Measurements from ENCODE around the gene PTEN.

The PTEN gene

DNA sequence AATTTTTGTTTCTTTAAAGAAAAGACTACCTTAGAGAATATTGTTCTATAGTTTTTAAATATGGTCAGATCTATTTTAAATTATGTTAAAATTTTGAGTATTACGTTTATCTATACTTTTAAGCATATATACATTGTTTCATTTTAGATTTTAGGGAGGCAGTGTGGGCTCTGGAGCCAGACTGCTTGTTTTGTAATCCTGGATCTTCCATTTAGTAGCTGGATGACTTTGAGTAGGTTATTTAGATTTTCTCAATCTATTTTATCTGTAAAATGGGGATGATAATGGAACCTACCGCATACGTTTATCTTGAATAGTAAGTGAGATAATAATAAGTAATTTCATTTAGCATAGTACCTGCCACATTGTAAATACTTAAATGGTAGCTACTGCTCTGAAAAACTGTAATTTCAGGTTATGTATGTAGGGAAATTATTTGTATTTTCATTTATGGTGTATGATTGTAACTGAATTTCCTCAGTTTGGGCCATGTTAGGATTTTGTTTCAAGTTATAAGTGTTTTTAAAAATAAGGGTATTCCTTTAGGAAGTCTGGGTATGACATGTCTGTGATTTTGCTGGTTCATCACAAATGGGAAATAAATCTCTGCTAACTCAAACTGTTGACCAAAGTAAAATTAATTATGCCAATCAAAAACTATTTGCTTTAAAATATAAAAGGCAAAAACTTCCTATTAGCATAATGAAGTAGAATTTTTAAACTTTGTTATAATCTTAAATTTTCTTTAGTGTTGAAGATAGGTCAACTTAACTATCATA, 6.5 kb downstream of the PTEN start:
- H2AFZ ChIP-seq (ENCODE audit: low read length): no peak overlapping the region
- peak overlapping the region; percentile 74 for H3K4me3 ChIP-seq (ENCODE audit: low read length, poor library complexity, severe bottlenecking)
- 0 out of 2 replicates have a peak, but pooled peaks cover 9% of the 10 kb centered on the region for H3F3A ChIP-seq (ENCODE audit: low read depth)
- peaks cover 8% of the 10 kb centered on the region for H3K27me3 ChIP-seq (ENCODE audit: insufficient read depth, low read length, poor library complexity, severe bottlenecking)
- peak overlapping the region; percentile 96 for H3K9ac ChIP-seq (ENCODE audit: low read depth, low read length, poor library complexity, severe bottlenecking)
- peaks cover 65% of the 10 kb centered on the region for H4K20me1 ChIP-seq (ENCODE audit: insufficient read depth, low read length, poor library complexity, severe bottlenecking)
- H3K9me2 ChIP-seq (replicated peaks; ENCODE audit: low read depth, low read length): no peaks in the 10 kb centered on the region
- peaks cover 13% of the 10 kb centered on the region for H3K36me3 ChIP-seq (ENCODE audit: insufficient read depth, low read length)
- peaks cover 100% of the 10 kb centered on the region for H3K79me2 ChIP-seq (ENCODE audit: insufficient read depth, low read length)
- peak overlapping the region; percentile 85 for H3K4me2 ChIP-seq (ENCODE audit: low read depth, low read length, poor library complexity, severe bottlenecking)
- H3K9me3 ChIP-seq (ENCODE audit: insufficient read depth, low read depth, low read length): peaks cover under 1% of the 10 kb centered on the region; the same call in 1 of the 2 replicates
- peaks cover 61% of the 10 kb centered on the region for H3K4me1 ChIP-seq (ENCODE audit: insufficient read depth, low read length, poor library complexity, severe bottlenecking)
- TF ChIP-seq EZH2phosphoT487 (IDR thresholded peaks at IDR 0.05; ENCODE audit: borderline replicate concordance): no peak
- TF ChIP-seq, protein P1, sequence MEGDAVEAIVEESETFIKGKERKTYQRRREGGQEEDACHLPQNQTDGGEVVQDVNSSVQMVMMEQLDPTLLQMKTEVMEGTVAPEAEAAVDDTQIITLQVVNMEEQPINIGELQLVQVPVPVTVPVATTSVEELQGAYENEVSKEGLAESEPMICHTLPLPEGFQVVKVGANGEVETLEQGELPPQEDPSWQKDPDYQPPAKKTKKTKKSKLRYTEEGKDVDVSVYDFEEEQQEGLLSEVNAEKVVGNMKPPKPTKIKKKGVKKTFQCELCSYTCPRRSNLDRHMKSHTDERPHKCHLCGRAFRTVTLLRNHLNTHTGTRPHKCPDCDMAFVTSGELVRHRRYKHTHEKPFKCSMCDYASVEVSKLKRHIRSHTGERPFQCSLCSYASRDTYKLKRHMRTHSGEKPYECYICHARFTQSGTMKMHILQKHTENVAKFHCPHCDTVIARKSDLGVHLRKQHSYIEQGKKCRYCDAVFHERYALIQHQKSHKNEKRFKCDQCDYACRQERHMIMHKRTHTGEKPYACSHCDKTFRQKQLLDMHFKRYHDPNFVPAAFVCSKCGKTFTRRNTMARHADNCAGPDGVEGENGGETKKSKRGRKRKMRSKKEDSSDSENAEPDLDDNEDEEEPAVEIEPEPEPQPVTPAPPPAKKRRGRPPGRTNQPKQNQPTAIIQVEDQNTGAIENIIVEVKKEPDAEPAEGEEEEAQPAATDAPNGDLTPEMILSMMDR (conservative IDR thresholded peaks at IDR 0.05; ENCODE audit: low read length): no peak

DNA sequence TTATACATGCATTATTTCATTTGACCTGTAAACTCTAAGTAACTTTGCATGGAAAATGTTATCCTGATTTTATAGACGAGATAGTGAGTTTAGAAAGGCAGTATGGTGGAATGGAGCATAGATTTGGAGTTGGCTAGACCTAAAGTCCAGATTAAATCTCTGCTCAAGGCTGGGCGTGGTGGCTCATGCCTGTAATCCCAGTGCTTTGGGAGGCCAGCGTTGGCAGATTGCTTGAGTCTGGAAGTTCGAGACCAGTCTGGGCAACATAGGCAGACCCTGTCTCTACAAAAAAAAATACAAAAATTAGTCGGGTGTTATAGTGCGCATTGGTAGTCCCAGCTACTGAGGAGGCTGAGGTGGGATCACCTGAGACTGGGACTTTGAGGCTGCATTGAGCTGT, 9.4 kb downstream of the PTEN start:
- H3K4me3 ChIP-seq (ENCODE audit: low read length, poor library complexity, severe bottlenecking): peak overlapping the region; percentile 74

DNA sequence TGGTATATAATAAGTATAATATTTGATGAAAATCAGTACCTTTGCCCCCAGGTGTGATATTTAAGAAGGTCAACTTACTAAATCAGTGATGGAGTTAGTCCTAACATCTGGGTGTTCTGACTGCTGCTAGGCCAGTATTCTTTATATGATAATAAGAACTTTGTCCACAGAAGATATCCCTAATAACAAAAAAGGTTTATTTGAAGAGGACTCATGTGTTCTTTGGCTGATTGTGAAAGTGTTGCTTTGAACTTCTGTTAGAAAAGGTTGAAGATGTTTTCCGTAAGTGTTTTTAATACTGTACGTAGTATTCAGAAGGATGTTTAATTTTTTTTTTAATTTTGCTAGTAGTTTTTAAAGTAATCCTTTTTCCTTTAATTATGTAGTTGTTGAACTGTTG, 10.2 kb downstream of the PTEN start:
- 0 out of 2 replicates have a peak, but pooled peaks cover 15% of the 10 kb centered on the region for H3F3A ChIP-seq (ENCODE audit: low read depth)
- H3K79me2 ChIP-seq (ENCODE audit: insufficient read depth, low read length): peaks cover 100% of the 10 kb centered on the region
- H3K9me3 ChIP-seq (ENCODE audit: insufficient read depth, low read depth, low read length): no peaks in the 10 kb centered on the region
- H3K9me2 ChIP-seq (replicated peaks; ENCODE audit: low read depth, low read length): no peaks in the 10 kb centered on the region
- peak overlapping the region; percentile 96 for H3K9ac ChIP-seq (ENCODE audit: low read depth, low read length, poor library complexity, severe bottlenecking)
- H3K4me2 ChIP-seq (ENCODE audit: low read depth, low read length, poor library complexity, severe bottlenecking): peak overlapping the region; percentile 85
- no peaks in the 10 kb centered on the region for H3K27me3 ChIP-seq (ENCODE audit: insufficient read depth, low read length, poor library complexity, severe bottlenecking)
- peaks cover 71% of the 10 kb centered on the region for H3K4me1 ChIP-seq (ENCODE audit: insufficient read depth, low read length, poor library complexity, severe bottlenecking)
- peaks cover 64% of the 10 kb centered on the region for H4K20me1 ChIP-seq (ENCODE audit: insufficient read depth, low read length, poor library complexity, severe bottlenecking)
- TF ChIP-seq EZH2phosphoT487 (IDR thresholded peaks at IDR 0.05; ENCODE audit: borderline replicate concordance): no peak
- TF ChIP-seq, protein P1 (conservative IDR thresholded peaks at IDR 0.05; ENCODE audit: low read length): no peak
- no peak overlapping the region for H2AFZ ChIP-seq (ENCODE audit: low read length)
- peaks cover 7% of the 10 kb centered on the region; the same call in 1 of the 2 replicates for H3K36me3 ChIP-seq (ENCODE audit: insufficient read depth, low read length)
- peak overlapping the region; percentile 74 for H3K4me3 ChIP-seq (ENCODE audit: low read length, poor library complexity, severe bottlenecking)

More for the DNA sequence above, 9.4 kb downstream of the PTEN start:
- Histone ChIP-seq H3K9me2 (replicated peaks; ENCODE audit: low read depth, low read length) (no peaks in the 10 kb centered on the region), H3K4me2 (ENCODE audit: low read depth, low read length, poor library complexity, severe bottlenecking) (peak overlapping the region; percentile 85), H4K20me1 (ENCODE audit: insufficient read depth, low read length, poor library complexity, severe bottlenecking) (peaks cover 71% of the 10 kb centered on the region), H3K36me3 (ENCODE audit: insufficient read depth, low read length) (peaks cover 12% of the 10 kb centered on the region), H3K9me3 (ENCODE audit: insufficient read depth, low read depth, low read length) (no peaks in the 10 kb centered on the region), H3K4me1 (ENCODE audit: insufficient read depth, low read length, poor library complexity, severe bottlenecking) (peaks cover 73% of the 10 kb centered on the region), H3K79me2 (ENCODE audit: insufficient read depth, low read length) (peaks cover 100% of the 10 kb centered on the region), H2AFZ (ENCODE audit: low read length) (no peak overlapping the region), H3K9ac (ENCODE audit: low read depth, low read length, poor library complexity, severe bottlenecking) (peak overlapping the region; percentile 96), H3F3A (ENCODE audit: low read depth) (0 out of 2 replicates have a peak, but pooled peaks cover 10% of the 10 kb centered on the region), H3K27me3 (ENCODE audit: insufficient read depth, low read length, poor library complexity, severe bottlenecking) (no peaks in the 10 kb centered on the region)
- TF ChIP-seq EZH2phosphoT487 (IDR thresholded peaks at IDR 0.05; ENCODE audit: borderline replicate concordance): no peak
- TF ChIP-seq, protein P1 (conservative IDR thresholded peaks at IDR 0.05; ENCODE audit: low read length): no peak
